ENCODE measurements around the gene LEKR1.
A peak's percentile ranks its signal among the peaks of the same experiment; 100 is the strongest.
"Not testable (repeated sequence)": the region's sequence is repeated elsewhere in the genome, so short reads cannot be mapped to it uniquely, and the experiment has no call there.

The LEKR1 gene

DNA sequence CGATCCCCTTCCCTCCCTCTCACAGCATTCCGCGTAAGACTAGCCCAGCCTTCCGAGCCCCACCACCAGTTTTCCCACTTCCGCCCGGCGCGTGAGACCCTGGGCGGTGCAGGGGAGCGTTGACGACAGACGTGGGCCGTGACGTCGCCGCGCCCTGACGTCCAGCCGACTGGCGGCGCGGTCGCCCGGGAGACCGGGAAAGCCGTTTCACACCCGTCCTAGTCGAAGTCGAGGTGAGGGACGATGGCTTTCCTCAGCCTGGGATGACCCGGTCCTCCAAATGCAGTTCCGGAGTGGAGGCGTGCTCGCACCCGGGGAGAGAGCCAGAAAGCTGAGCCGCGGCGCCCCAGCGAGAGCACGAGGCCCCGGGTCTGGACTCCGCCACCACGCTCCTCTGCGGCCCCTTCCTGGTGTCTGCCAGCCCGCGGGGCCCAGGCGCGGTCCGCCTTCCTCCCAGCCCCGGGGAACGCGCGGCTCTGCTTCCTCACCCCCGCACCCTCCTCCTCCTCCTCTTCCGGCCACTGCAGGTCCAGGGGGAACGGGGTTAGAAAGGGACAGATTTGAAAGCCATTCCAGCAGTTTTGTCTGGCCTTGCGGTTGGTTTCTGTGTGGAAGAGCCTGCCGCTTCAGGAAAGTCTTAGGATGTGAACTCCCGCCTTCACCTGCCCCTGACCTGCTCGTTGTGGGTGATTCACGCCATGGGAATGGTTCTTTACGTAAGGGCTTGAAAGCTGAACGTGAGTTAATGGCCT, at the start of gene LEKR1:
LEKR1 (plus strand) TSS at position 210 of the 752 bp plus-strand sequence. CDS start 2,977 bp downstream, outside the sequence.
- DNase-seq (ENCODE audit: low spot score): peak; percentile 72

DNA sequence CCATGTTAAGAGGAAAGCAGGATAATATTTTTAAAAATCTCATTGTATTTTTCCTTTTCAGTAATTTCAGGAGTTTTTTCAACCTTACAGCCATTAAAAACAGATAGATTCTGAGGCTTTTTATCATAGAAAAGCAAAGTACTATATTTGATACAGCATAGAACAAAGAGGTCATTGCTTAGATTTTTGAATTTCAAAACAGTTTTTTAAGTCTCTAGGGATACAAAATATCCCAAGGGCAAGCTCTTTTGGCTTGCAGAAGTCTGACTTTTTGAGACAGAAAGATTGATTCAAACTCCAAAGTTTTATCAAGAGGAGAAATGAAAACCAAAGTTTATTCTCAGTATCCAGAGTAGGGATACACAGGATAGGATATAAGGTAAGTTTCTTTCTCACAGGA, 49.3 kb upstream of the LEKR1 start:
- no peak for DNase-seq (ENCODE audit: low spot score)

DNA sequence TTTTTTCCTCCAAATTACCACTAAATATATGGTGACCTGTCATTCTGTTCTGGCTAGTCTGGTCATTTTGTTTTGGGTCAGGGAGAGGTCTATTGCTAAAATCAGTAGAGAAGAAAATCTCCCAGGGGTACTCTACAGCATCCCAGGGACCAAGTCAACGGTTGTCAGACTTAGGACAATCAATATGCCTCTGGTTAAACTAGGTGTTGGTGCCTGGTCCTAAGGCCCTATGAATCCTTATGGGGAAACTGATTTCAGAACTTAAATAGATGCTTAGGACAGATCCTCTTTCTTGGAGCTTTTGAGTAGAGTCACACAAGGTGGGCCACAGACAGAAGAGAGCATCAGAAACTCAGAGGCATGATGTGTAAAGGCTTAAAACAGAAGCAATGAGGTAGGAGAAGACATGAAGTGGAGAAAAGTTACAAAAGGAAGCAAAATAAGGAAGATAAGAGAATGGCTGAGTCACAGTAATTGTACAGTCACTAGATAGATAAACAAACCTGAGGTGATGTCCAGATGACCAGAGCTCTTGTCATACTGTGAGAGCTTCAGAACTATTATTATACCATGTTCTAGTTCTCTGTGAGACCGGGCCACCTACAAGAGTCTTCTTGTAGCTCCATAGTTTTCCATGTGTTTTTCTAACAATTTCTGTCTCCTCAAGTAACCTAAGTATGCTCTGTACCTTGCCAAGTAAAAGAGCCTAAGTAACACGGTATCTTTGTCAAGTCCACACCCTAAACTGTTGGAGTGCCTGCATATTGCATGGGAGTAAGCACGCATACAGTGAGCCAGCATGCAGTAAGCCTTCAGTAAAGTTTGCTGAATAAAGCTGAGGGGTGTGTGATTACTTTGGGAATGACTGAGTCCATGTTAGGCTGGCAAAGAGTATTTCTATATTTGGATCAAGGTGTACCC, 44.6 kb upstream of the LEKR1 start:
- DNase-seq (ENCODE audit: low spot score): no peak

DNA sequence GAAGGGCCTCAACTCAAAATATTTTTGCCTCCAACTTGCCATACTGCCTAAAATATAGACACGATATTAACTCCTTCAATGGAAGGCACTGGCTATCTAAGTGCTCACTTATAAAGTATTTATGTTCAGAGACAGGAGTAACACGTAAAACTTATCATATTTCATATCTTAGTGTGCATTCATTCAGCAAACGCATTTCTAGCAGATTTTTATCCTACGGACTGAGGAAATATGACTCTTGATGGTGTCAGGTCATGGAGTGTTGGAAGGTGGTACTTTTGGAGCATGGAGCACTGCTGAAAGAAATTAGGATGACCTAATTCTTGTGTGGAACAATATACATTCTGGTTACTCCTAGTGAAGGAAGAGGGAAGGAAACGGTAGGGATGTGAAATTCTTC, 43.8 kb upstream of the LEKR1 start:
- DNase-seq (ENCODE audit: low spot score): no peak

DNA sequence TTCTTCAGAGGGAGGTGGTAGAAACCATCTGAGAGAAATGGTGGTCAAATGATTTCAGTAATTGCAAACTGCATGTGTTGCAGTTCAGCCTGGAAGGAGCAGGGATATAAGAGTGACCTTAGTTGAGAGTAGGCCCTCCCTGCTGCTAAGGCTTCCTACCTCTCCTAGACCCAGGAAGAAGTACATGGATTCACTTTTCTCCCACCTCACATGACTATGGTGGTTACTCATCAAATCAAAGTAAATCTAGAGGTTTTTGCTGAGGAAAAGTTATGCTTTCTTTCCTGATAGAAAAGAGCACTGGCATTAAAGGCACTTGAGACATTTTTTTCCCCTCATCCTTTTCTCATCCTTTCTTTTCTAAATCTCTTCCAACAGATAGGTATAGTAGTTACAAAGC, 43.2 kb upstream of the LEKR1 start:
- DNase-seq (ENCODE audit: low spot score): no peak

DNA sequence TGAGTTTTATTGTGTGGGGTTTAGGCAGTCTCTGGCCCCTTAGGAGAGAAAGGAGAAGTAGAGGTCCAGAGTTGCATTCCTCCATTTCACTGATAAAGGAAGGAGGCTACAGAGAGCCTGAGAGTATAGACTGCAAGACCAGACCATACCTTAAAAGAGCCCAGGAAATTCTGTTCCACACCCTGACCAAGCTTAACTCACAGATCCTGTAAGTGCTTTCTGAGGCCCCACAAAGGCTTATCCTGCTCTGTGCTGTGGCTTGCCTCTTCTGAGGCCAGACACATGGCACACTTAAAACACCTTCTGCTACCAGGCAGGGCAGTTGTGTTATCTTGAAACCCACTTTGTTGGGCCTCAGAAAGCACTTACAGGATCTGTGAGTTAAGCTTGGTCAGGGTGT, 39.2 kb upstream of the LEKR1 start:
- DNase-seq (ENCODE audit: low spot score): no peak

DNA sequence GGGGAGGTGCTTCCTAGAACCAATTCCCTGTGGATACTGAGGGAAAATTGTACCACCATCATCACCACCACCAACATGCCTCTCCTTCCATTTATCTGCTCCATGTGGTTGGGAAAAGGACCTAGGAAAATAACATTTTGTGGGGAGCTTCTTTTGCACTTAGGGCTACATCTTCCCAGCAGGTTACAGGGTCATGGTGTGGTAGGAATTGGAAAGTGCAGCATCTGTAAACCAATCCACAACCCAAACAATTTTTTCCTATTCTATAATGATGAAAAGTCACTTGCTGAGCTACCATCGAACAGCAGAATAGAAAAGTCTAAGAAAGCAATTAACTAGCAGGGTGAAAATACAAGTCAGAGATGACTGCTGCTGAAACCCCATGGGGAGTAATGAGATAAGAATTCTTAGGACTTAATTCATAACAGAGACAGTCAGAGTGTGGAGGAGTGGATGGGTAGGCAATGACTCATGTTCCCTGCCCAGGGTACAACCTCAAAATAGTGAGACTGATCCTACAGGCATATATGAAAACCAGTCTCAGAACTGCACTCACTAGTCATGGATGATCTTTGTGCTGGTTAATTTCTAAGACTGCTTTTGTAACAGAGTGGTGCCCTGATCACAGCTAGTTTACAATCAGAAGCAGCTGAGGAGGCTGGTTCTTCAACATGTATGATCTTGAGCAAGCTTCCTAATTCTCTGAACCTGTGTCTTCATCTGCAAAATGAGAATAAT, 38.1 kb upstream of the LEKR1 start:
- DNase-seq (ENCODE audit: low spot score): no peak

DNA sequence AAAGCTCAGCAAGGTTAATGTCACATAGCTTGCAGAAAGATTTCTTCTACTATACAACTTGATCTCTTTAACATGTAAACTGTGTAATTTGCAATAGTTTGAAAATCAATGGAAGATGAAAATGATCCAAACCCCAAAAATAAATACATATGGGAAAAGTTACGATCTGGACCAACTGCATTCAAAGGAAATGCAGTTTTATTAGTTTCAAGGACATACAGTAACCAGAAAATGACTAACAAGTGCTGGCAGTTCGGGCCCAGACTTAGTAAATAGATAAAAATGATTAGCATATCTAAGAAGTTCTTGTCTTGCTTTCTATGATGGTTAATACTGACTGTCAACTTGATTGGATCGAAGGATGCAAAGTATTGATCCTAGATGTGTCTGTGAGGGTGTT, 37.3 kb upstream of the LEKR1 start:
- no peak for DNase-seq (ENCODE audit: low spot score)

DNA sequence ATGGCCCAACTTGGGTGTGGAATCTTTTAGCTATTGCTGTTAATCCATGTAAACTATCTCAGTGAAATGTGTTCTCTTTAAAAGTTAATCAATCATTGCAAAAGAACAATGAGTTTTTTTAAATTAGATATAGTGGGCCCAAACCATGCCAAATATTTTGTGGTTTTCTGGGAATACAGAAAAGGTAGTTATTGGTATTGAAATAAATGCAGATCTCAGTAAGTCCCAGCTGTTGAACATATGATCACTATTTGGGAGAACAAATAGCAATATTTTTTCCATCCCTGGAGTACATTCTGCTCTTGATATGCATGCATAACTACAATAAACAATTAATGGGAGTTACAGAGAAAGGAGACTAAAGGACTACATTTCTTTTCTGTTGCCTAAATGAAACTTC, 36.0 kb upstream of the LEKR1 start:
- no peak for DNase-seq (ENCODE audit: low spot score)

DNA sequence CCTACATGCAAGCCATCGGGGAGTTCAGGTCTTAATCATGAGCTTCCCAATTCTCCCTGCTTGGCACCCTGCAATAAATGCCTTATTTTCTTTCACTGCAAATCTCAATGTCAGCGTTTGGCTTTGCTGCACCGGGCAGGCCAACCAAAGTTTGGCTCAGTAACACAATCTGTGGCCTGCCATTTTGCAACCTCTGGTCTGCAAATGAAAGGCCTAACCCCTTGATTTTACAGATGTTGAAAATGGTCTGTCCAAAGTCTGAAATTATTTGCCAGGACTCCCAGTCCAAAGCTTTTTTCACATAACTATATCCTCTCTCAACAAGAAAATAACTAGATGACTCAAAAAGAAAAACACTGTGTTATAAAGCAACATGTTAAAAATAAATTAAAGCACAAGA, 34.0 kb upstream of the LEKR1 start:
- DNase-seq (ENCODE audit: low spot score): no peak

DNA sequence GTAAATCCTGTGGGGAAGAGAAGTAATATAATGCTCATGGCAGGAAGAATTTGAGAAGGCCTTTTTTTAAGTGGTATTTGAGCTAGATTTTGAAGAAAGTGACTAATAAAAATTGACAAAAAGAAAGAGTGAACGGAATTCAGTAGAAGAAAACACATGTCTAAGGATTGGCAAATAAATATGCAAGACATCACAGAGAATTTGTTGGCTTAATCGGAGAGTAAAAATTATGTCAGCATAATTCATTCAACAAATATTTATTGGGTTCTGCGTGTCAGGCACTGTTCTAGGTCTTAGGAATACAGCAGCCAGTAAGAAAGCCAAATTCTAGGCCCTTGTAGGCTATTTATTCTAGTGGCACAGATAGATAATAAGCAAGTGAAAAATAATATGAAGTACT, 33.6 kb upstream of the LEKR1 start:
- DNase-seq (ENCODE audit: low spot score): no peak

DNA sequence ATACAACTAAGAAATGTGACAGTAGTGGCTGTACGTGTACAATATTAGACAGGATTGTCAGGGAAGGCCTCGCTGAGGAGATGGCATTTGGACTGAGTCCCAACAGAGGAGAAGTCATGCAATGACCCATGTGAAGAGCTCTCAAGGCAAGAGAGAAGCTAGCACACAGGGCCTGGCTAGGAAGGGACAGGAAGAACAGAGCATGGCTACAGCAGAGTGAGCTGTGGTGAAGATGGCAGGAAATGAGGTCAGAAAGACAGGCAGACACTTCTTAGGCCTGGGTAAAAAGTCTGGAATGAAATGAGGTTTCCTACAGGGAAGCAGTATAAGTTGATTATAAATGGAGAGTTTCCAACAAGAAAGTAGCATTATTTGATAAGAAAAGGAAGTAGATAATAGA, 33.2 kb upstream of the LEKR1 start:
- DNase-seq (ENCODE audit: low spot score): no peak

DNA sequence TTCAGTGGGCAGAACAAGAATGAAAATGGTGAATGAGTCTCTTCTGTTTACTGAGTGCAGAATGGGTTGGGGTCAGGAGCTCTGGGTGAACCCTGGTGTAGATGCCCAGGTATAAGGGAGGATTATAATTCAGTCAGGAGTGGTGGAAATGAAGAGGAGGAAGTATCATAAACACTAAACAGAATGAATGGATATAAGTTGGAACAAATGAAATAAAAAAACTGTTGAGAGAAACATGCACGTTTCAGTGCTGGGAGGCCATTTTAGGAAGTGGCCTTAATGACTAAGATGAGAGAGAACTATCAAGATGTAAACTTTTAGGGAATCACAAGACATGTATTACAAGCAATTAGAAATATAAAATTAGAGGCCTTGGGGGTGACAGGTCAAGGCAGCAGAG, 32.8 kb upstream of the LEKR1 start:
- no peak for DNase-seq (ENCODE audit: low spot score)

DNA sequence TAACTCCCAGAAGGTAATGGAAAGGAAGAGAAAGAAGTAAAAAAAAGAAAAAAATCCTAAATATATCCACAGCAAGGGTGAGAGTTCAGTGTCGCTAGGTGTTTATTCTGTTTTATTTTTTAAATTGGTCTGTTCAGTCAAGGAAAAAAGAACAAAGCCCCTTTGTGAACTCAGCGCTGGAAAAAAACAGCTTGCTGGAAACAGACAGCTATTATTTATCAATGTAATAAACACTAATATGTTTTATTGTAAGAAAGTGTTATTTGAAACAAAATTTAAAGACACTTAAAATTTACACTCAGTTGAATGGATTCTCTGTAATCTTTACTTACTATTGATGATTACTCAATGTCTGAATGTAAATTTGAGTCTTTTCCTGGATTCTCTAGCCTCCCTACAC, 32.3 kb upstream of the LEKR1 start:
- peak; percentile 85 for DNase-seq (ENCODE audit: low spot score)

DNA sequence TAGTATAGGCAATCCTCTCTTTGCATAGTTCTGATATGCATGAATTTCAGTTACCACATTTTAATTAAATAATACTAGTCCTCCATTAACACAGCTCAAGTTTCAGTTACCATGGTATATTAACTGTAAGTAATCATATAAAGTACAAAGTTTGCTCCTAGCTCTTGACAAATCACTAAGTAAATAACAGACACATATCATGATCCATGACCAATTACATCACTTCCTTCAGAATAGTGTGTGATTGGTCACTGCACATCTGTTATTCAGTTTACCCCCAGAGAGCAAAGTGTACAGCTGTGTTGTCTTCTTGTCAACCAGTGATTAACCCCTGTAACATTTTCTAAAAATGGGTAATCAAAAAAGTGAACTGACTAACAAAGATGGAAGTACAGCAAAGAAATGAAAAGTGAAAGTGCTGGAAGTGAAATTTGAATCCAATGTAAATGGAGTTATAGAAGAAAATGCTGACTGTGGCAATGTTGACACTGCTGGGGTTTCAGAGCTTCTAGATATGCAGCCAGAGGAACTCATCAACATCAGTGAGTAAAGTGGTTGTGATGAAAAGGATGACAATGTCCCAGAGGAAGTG, 30.2 kb upstream of the LEKR1 start:
- no peak for DNase-seq (ENCODE audit: low spot score)

DNA sequence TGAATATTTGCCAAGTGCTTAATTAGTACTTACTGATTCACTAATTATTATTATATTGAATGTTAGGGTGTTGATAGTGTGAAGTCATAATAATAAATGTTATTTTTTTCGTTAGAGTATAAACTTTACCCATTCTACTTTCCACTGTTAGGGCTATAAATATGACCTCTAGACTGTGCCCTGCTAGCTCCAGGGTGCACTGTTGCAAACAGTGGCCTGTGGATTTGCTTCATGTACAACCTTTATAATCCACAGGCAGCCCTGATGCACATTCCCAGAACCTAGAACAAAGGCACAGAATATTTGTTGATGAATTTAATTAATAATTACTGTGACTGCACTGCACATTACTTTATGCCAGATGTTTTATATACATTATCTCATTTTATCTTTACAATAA, 28.8 kb upstream of the LEKR1 start:
- DNase-seq (ENCODE audit: low spot score): no peak

DNA sequence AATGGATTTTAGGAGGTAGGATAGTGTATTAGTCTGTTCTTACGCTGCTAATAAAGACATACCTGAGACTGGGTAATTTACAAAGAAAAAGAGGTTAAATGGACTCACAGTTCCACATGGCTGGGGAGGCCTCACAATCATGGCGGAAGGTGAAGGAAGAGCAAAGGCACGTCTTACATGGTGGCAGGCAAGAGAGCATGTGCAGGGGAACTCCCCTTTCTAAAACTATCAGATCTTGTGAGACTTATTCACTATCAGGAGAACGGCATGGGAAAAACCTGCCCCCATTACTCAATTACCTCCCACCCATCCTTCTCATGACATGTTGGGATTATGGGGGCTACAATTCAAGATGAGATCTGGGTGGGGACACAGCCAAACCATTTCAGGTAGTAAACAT, 25.9 kb upstream of the LEKR1 start:
- DNase-seq (ENCODE audit: low spot score): not testable (repeated sequence)

DNA sequence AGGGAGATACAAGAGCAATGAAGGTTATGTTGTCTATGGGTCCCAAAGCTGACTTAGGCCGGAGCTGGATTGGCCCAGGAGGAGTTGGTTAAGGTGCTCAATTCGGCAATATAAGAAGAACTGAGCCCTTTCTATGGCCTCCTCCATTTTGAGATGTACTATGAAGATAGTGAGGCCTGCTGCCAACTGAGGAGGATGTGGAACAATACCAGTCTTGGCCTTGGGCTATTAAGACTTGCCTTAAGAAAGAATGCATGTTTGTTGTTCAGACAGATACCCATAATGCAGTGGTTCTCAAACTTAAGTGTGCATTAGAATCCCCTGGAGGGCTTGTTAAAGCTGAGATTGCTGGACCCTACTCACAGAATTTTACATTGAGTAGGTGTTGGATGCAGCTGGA, 24.4 kb upstream of the LEKR1 start:
- DNase-seq (ENCODE audit: low spot score): no peak

DNA sequence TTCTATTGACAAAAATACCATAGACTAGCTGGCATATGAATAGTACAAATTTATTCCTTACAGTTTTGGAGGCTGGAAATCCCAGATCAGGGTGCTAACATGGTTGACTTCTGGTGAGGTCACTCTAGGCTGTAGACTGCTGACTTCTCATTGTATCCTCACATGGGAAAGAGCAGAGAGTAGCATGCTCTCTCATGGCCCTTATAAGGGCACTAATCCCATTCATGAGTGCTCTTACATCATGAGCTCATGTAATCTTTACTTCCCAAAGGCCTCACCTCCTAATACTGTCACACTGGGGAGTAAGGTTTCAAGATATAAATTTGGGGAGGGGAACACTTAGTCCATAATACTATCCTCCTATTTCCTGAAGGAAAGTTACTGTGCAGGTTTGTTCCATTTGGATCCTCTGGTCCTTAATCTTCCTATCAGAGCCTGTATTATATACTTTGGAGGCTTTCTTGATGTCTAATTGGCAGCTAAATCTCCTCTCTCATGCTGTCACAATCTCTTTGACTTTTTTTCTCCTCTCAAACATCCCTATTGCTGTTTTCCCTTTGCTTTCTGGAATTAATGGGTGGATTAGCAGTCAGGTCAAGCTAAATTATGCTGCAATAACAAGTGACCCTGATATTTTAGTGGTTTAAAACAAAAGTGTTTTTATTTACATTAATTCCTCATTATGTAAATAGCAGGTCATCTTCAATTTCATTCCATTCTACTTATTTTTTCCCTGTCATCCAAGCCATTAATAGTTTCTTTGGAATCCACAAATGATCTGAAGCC, 23.1 kb upstream of the LEKR1 start:
- DNase-seq (ENCODE audit: low spot score): no peak

DNA sequence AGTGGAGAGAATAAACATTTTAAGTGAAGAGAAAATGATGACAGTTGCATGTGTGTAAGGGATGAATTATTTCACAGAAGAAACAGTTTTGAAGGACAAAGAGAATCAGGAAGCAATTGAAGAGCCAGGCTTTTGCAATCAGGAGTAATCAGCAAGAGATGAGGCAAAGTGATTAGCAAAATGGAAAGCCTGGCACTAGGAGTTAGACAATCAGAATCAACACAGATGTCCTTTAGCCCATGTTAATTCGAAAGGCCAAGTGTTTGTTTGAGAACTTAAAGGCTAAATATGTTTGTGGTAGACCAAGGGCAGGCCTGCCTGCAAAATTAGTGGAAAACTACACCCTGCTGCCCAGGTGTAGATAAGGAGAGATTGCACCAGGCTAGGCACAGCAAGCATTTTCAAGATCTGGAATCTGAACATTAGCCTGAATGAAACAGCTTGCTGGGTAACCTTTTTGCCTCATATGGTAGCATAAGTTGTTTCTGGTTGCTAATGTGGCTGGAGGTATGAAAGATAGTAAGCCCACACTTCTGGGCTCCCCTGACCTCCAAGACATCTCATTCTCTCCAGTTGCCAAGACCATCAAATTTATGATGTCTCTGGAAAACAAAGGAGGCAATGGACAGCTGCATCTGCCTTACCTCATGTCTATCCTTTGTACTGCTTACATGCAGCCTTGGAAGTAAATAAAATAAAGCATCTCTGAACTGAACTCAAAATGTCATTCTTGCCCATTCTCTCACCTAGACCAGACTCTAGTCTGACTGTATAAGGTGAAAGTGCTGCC, 22.0 kb upstream of the LEKR1 start:
- no peak for DNase-seq (ENCODE audit: low spot score)

DNA sequence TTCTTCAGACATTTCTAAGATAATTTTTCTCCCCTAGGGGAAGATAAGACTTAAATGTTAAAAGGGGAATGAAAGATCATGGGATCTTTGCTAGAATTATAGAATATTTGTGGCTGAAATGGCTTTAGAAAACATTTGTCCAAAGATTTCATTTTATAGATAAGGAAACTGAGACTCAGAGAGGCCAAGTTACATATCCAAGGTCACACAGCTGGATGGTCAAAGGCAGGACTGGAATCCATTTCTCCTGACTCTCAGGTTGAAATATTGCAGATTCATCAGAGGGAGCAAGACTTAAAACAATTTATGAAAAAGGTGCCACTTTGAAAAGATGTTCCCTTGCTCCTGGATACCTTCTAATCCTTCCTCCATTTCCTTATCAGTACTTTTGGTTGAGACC, 19.5 kb upstream of the LEKR1 start:
- DNase-seq (ENCODE audit: low spot score): no peak
